Aorta (tissue), 4 donors: ENCODE data around the gene POLD4. TPM values are rescaled to one million over a fixed set of nuclear protein-coding genes. Genes with fewer than 3 reads are reported as not detected.

Experiments
- polyA plus RNA-seq, 2 donors: library from polyadenylated mRNA; stranded (reverse); fragments of 200-250 nt; gene quantifications; one replicate each; pipeline ENCODE4 v1.2.3, GENCODE V29; 2013
- total RNA-seq, 2 donors: library from RNA; stranded (reverse); fragmentation: NEBNext Ultra II Directional; extraction: Animal tissue kit (Norgen Biotek cat#: 25700); gene quantifications; one replicate each; pipeline ENCODE4 v1.2.1, GENCODE V29; 2021
- donor health status: healthy with polysubstance abuse.
- donor health status: Bipolar disorder and iron deficiency.
- donor health status: DM: no; HTN: no; CAD: no.
- donor health status: DM: yes; HTN: yes; CAD: no.

Gene POLD4
- total and polyA plus RNA-seq, 4 donors = 82.7 to 338 (median 130) TPM

Other genes with a start within 250 kb of the POLD4 start
- 100 to 1,000 TPM in 1 of 2 donors, 10 to 100 TPM in 1; 64.0 to 106 TPM for gene KDM2A, start 234.3 kb downstream of the POLD4 start, total RNA-seq
- gene KDM2A, start 234.3 kb downstream of the POLD4 start, polyA plus RNA-seq = 10 to 100 TPM; 11.5 to 26.5 TPM
- 10 to 100 TPM; 53.8 to 77.6 TPM for gene GRK2, start 87.1 kb downstream of the POLD4 start, total RNA-seq
- gene GRK2, start 87.1 kb downstream of the POLD4 start, polyA plus RNA-seq = 10 to 100 TPM; 29.3 to 53.6 TPM
- 10 to 100 TPM; 43.2 to 96.1 TPM for gene ANKRD13D, start 64.2 kb downstream of the POLD4 start, total RNA-seq
- gene ANKRD13D, start 64.2 kb downstream of the POLD4 start, polyA plus RNA-seq = 100 to 1,000 TPM in 1 of 2 donors, 10 to 100 TPM in 1; 16.8 to 100 TPM
- 10 to 100 TPM; 27.3 to 37.0 TPM for gene SSH3, start 50.0 kb downstream of the POLD4 start, total RNA-seq
- 10 to 100 TPM; 13.3 to 24.1 TPM for gene SSH3, start 50.0 kb downstream of the POLD4 start, polyA plus RNA-seq
- 10 to 100 TPM in 1 of 2 donors, 1 to 10 TPM in 1; 7.7 to 12.0 TPM for gene CLCF1, start 20.1 kb upstream of the POLD4 start, total RNA-seq
- gene CLCF1, start 20.1 kb upstream of the POLD4 start, polyA plus RNA-seq = 10 to 100 TPM in 1 of 2 donors, 1 to 10 TPM in 1; 2.6 to 19.5 TPM
- gene RAD9A, start 38.4 kb upstream of the POLD4 start, total RNA-seq = 10 to 100 TPM; 14.6 to 25.1 TPM
- gene RAD9A, start 38.4 kb upstream of the POLD4 start, polyA plus RNA-seq = 10 to 100 TPM in 1 of 2 donors, 1 to 10 TPM in 1; 8.8 to 56.2 TPM
- gene PPP1CA, start 48.3 kb upstream of the POLD4 start, total RNA-seq = 10 to 100 TPM; 61.7 to 64.8 TPM
- 10 to 100 TPM; 79.6 to 92.0 TPM for gene PPP1CA, start 48.3 kb upstream of the POLD4 start, polyA plus RNA-seq
- gene TBC1D10C, start 50.5 kb upstream of the POLD4 start, total RNA-seq = 1 to 10 TPM; 4.2 to 9.5 TPM
- 1 to 10 TPM; 1.9 to 2.3 TPM for gene TBC1D10C, start 50.5 kb upstream of the POLD4 start, polyA plus RNA-seq
- 1 to 10 TPM; 7.0 to 9.3 TPM for gene CARNS1, start 62.1 kb upstream of the POLD4 start, total RNA-seq
- gene CARNS1, start 62.1 kb upstream of the POLD4 start, polyA plus RNA-seq = 1 to 10 TPM in 1 of 2 donors, under 1 TPM in 1; 0.38 to 8.1 TPM
- 10 to 100 TPM; 30.8 to 37.7 TPM for gene RPS6KB2, start 74.9 kb upstream of the POLD4 start, total RNA-seq
- 10 to 100 TPM; 38.2 to 84.8 TPM for gene RPS6KB2, start 74.9 kb upstream of the POLD4 start, polyA plus RNA-seq
- 1 to 10 TPM; 2.9 to 4.8 TPM for gene PTPRCAP, start 84.1 kb upstream of the POLD4 start, total RNA-seq
- gene PTPRCAP, start 84.1 kb upstream of the POLD4 start, polyA plus RNA-seq = 10 to 100 TPM in 1 of 2 donors, 1 to 10 TPM in 1; 2.0 to 13.8 TPM
- gene CORO1B, start 89.9 kb upstream of the POLD4 start, total RNA-seq = 10 to 100 TPM; 77.6 to 79.6 TPM
- 10 to 100 TPM; 45.7 to 96.7 TPM for gene CORO1B, start 89.9 kb upstream of the POLD4 start, polyA plus RNA-seq
- gene GPR152, start 99.2 kb upstream of the POLD4 start, total RNA-seq = not detected
- gene GPR152, start 99.2 kb upstream of the POLD4 start, polyA plus RNA-seq = not detected
- 1 to 10 TPM; 2.4 TPM for gene CABP4, start 101.8 kb upstream of the POLD4 start, total RNA-seq
- 1 to 10 TPM in 1 of 2 donors, under 1 TPM in 1; 0.33 to 3.9 TPM for gene CABP4, start 101.8 kb upstream of the POLD4 start, polyA plus RNA-seq
- gene TMEM134, start 115.7 kb upstream of the POLD4 start, total RNA-seq = 10 to 100 TPM; 34.1 to 37.6 TPM
- gene TMEM134, start 115.7 kb upstream of the POLD4 start, polyA plus RNA-seq = 10 to 100 TPM; 20.0 to 63.2 TPM
- gene AIP, start 129.5 kb upstream of the POLD4 start, total RNA-seq = 10 to 100 TPM; 61.2 to 63.1 TPM
- gene AIP, start 129.5 kb upstream of the POLD4 start, polyA plus RNA-seq = 100 to 1,000 TPM; 105 to 141 TPM
- gene PITPNM1, start 151.8 kb upstream of the POLD4 start, total RNA-seq = 10 to 100 TPM; 40.5 to 48.8 TPM
- gene PITPNM1, start 151.8 kb upstream of the POLD4 start, polyA plus RNA-seq = 10 to 100 TPM; 11.8 to 22.5 TPM
- gene CDK2AP2, start 154.6 kb upstream of the POLD4 start, total RNA-seq = 10 to 100 TPM; 40.8 to 65.6 TPM
- gene CDK2AP2, start 154.6 kb upstream of the POLD4 start, polyA plus RNA-seq = 100 to 1,000 TPM in 1 of 2 donors, 10 to 100 TPM in 1; 87.3 to 105 TPM
- gene CABP2, start 169.9 kb upstream of the POLD4 start, total RNA-seq = not detected
- gene CABP2, start 169.9 kb upstream of the POLD4 start, polyA plus RNA-seq = not detected
- gene GSTP1, start 230.3 kb upstream of the POLD4 start, total RNA-seq = 100 to 1,000 TPM; 371 to 432 TPM
- gene GSTP1, start 230.3 kb upstream of the POLD4 start, polyA plus RNA-seq = 100 to 1,000 TPM; 559 to 782 TPM